ENCODE results near the gene GATB.

DNA sequence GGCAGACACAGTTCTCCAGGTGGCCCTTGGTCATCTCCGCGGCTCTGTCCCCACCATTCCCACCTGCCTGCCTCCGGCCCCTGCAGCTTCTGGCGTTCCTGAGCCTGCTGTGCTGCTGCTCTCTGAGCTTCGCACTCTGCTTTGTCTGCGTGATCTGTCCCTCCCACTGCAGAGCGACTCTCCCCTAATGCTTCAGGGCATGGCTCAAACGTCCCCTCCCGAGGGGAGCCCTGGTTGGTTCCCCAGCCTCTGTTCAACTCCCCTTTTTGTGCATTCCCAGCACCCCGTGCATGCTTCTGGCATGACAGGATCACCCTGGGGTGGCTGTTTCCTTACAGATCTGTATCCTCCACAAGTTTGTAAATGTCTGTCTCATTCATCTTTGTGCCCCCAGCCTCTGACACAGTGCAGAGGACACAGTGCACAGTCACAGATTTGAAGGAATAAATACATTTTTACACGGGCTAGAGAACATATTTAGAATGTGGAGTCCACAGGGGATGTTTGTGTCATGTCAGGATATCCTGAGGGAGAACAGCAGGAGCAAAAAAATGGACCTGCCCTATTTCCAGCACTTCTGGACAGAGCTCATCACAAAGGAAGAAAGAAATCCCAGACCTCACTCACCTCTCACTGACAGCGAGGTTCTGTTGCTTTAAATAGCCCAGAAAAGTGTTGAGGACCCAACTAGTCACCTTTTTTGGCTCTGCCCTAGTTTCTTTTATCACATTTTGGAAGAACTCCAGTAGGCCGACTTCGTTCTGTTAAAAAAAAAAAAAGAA lies 72.6 kb downstream of the GATB start:
- TF ChIP-seq POLR2A (IDR thresholded peaks at IDR 0.05; ENCODE audit: low read length) (no peak), GATA1 (IDR thresholded peaks at IDR 0.05; ENCODE audit: low read depth, low read length) (no peak)
